Breast epithelium (tissue), 3 donors: ENCODE results near the gene PPM1H.

Experiments
- CTCF ChIP-seq, 3 donors: fragments of 450-650 bp; IDR thresholded peaks; one replicate each; pipeline ENCODE4 v1.5.1; 2016 to 2017; ENCODE audit warnings: antibody characterized with exemption in 3 of 3, mild to moderate bottlenecking in 3 of 3, moderate library complexity in 3 of 3
- POLR2A ChIP-seq: fragments of 450-650 bp; IDR thresholded peaks from one replicate; pipeline ENCODE4 v1.6.1; 2016; ENCODE audit warnings: antibody characterized with exemption, mild to moderate bottlenecking, moderate library complexity

- TF ChIP-seq POLR2A, result no peak
- TF ChIP-seq CTCF (IDR thresholded peaks at IDR 0.05), result no peak
Observed at GRCh38 chr12:62914443-62915203, 20.3 kb downstream of the PPM1H start.
